ENCODE results near the gene SEPTIN5.

- TF ChIP-seq CTCF (IDR thresholded peaks at IDR 0.05) = no peak
- TF ChIP-seq POLR2A (IDR thresholded peaks at IDR 0.05) = no peak
Observed at GRCh38 chr22:19673660-19674059, 40.6 kb upstream of the SEPTIN5 start.

Measured in gastroesophageal sphincter (tissue), 3 donors.